GM18511 (cell line): Measurements from ENCODE around the gene B3GNT7.
"Not testable (repeated sequence)": the region's sequence is repeated elsewhere in the genome, so short reads cannot be mapped to it uniquely, and the experiment has no call there.

ENCODE experiments used
- ATAC-seq: cut with Tn5 transposase; IDR thresholded peaks from one replicate; pipeline ENCODE4 v1.9.1; 2021; ENCODE audit warnings: mild to moderate bottlenecking, moderate library complexity; ENCODE audit not compliant: unreplicated experiment

B3GNT7 gene

GRCh38 chr2:231423176-231423575 lies 27.7 kb downstream of the B3GNT7 start:
- ATAC-seq = no peak

GRCh38 chr2:231425291-231425810 lies 29.8 kb downstream of the B3GNT7 start:
- ATAC-seq = no peak

GRCh38 chr2:231425811-231426703 lies 30.5 kb downstream of the B3GNT7 start:
- ATAC-seq = no peak

- ATAC-seq = no peak
Measured at GRCh38 chr2:231427116-231427515, 31.6 kb downstream of the B3GNT7 start.

- ATAC-seq = no peak
Measured at GRCh38 chr2:231429152-231429551, 33.6 kb downstream of the B3GNT7 start.

GRCh38 chr2:231429901-231430300 lies 34.4 kb downstream of the B3GNT7 start:
- no peak for ATAC-seq

GRCh38 chr2:231430437-231430836 lies 34.9 kb downstream of the B3GNT7 start:
- ATAC-seq = not testable (repeated sequence)

GRCh38 chr2:231431606-231432005 lies 36.1 kb downstream of the B3GNT7 start:
- ATAC-seq = no peak

GRCh38 chr2:231433990-231434389 lies 38.5 kb downstream of the B3GNT7 start:
- no peak for ATAC-seq

- no peak for ATAC-seq
Measured at GRCh38 chr2:231436957-231437356, 41.4 kb downstream of the B3GNT7 start.

GRCh38 chr2:231449503-231450054 lies 54.1 kb downstream of the B3GNT7 start:
- ATAC-seq = no peak

GRCh38 chr2:231450548-231450989 lies 55.1 kb downstream of the B3GNT7 start:
- no peak for ATAC-seq
